ENCODE data around the gene WNT8B. TPM values are rescaled to one million over a fixed set of nuclear protein-coding genes. Genes with fewer than 3 reads are reported as not detected.

The WNT8B gene
- total and polyA plus RNA-seq, 4 donors, result not detected

DNA sequence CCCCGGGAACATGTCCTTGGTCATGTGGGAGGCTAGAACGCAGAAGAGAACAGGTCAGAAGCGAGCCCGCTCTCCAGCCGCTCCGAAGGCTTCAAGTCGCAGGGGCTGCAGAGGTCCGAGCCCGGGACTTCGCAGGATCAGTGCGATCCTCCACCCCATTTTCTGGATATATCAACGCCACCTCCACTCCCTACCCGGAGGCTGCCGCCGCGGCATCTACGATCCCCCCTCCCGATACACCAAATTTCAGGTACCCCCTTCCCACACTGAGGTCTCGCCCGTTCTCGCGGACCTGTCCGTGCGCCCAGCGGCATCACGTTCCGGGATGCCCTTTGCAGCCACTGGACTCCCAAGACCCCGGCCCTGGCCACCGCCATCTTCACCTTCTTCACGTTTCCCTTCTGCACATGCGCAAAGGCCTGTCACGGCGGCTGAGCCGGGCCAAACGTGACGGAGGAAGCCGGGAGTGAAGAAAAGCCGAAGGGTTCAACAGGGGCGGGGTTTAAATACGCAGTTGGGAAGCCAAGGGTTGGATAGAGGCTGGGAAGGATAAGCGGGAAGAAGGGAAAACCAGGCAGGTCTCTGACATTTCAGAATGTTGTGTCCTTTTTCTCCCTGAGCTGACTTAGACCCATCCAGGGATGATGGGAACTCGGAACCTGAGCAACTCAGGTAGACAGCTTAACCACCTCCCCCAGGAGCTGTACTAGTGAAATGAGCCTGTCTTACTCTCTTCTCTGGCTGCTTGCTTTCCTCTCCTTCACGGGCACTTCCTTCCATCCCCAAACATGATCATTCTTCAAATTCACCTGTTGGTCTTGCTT is 66.9 kb downstream of the WNT8B start, which contains the start of gene NDUFB8:
Gene NDUFB8 (minus strand): TSS at position 397 of the 824 bp plus-strand sequence. CDS start 20 bp downstream, at position 377.
- DNase-seq (peak; percentile 93 to 96), ATAC-seq (ENCODE audit: low FRiP score) (peak; percentile 95)
- 1% methylated on average over 43 of the region's 43 CpGs for WGBS, 2 donors
- H3K27ac ChIP-seq (ENCODE audit: low read depth in 1 of 2, low read length in 2 of 2), result peak within 1 kb of the TSS in 1 of 2 donors; percentile 71
- H3K9me3 ChIP-seq (ENCODE audit: control insufficient read depth, low read length), result no peaks in the 10 kb centered on the region
- peak within 1 kb of the TSS; percentile 35 to 74 for H3K4me3 ChIP-seq (ENCODE audit: low read length in 2 of 2)
- H3K4me1 ChIP-seq (ENCODE audit: control insufficient read depth in 1 of 2, insufficient read depth in 2 of 2, low read length in 2 of 2), result no peaks in the 10 kb centered on the region
- intact Hi-C loops (cut with DNase I), result loop anchor here (10.0 kb wide), 2 partner anchors 185 to 385 kb away; partner anchors contain the start of genes SLF2 (in 2 of the 2) and SCD (in 1 of the 2)
- H3K27me3 ChIP-seq (ENCODE audit: control insufficient read depth in 1 of 2, insufficient read depth in 2 of 2, low read length in 1 of 2), result no peaks in the 10 kb centered on the region
- H3K36me3 ChIP-seq (ENCODE audit: control insufficient read depth in 1 of 2, insufficient read depth in 2 of 2, low read length in 1 of 2), result peaks cover 0 to 4% of the 10 kb centered on the region in 2 donors

DNA sequence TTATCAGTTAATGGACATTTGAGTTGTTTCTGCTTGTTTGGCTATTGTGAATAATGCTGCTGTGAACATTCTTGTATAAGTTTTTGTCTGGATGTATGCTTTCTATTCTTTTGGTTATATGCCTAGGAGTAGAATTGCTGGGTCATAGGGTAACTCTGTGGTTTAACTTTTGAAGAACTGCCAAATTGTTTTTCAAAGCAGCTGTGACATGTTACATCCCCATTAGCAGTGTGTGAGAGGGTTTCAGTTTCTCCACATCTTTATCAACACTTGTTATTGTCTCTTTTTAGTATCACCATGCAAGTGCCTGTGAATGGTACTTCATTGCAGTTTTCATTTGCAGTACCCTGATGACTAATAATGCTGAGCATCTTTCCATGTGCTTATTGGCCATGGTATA is 69.0 kb downstream of the WNT8B start:
- no peak overlapping the region for H3K4me3 ChIP-seq (ENCODE audit: low read length in 2 of 2)
- H3K4me1 ChIP-seq (ENCODE audit: control insufficient read depth in 1 of 2, insufficient read depth in 2 of 2, low read length in 2 of 2), result peaks cover 0 to 2% of the 10 kb centered on the region in 2 donors
- DNase-seq (no peak), ATAC-seq (ENCODE audit: low FRiP score) (no peak)
- no peaks in the 10 kb centered on the region for H3K36me3 ChIP-seq (ENCODE audit: control insufficient read depth in 1 of 2, insufficient read depth in 2 of 2, low read length in 1 of 2)
- no peaks in the 10 kb centered on the region for H3K9me3 ChIP-seq (ENCODE audit: control insufficient read depth, low read length)
- no peak overlapping the region for H3K27ac ChIP-seq (ENCODE audit: low read depth in 1 of 2, low read length in 2 of 2)
- intact Hi-C loops (cut with DNase I), result loop anchor here (10.0 kb wide), 2 partner anchors 187 to 383 kb away; partner anchors contain the start of genes SLF2 (in 2 of the 2) and SCD (in 1 of the 2)
- H3K27me3 ChIP-seq (ENCODE audit: control insufficient read depth in 1 of 2, insufficient read depth in 2 of 2, low read length in 1 of 2), result no peaks in the 10 kb centered on the region

Other genes with a start within 250 kb of the WNT8B start
- 10 to 100 TPM; 17.3 to 21.6 TPM for gene CHUK, start 233.4 kb upstream of the WNT8B start, total RNA-seq
- 10 to 100 TPM in 1 of 2 donors, 1 to 10 TPM in 1; 9.0 to 17.8 TPM for gene CHUK, start 233.4 kb upstream of the WNT8B start, polyA plus RNA-seq
- gene CWF19L1, start 195.4 kb upstream of the WNT8B start, total RNA-seq, result 10 to 100 TPM; 15.1 to 21.6 TPM
- gene CWF19L1, start 195.4 kb upstream of the WNT8B start, polyA plus RNA-seq, result 10 to 100 TPM; 13.4 to 24.5 TPM
- gene BLOC1S2, start 176.3 kb upstream of the WNT8B start, total RNA-seq, result 10 to 100 TPM; 21.9 to 26.4 TPM
- 10 to 100 TPM; 30.7 to 58.4 TPM for gene BLOC1S2, start 176.3 kb upstream of the WNT8B start, polyA plus RNA-seq
- gene PKD2L1, start 132.8 kb upstream of the WNT8B start, total RNA-seq, result 1 to 10 TPM in 1 of 2 donors, under 1 TPM in 1; 0.71 to 1.1 TPM
- under 1 TPM; 0.25 to 0.87 TPM for gene PKD2L1, start 132.8 kb upstream of the WNT8B start, polyA plus RNA-seq
- gene SCD, start 115.8 kb upstream of the WNT8B start, total RNA-seq, result 10 to 100 TPM; 22.7 to 47.3 TPM
- 10 to 100 TPM in 1 of 2 donors, 1 to 10 TPM in 1; 1.6 to 12.6 TPM for gene SCD, start 115.8 kb upstream of the WNT8B start, polyA plus RNA-seq
- gene SEC31B, start 56.9 kb downstream of the WNT8B start, total RNA-seq, result 10 to 100 TPM in 1 of 2 donors, 1 to 10 TPM in 1; 8.7 to 16.9 TPM
- gene SEC31B, start 56.9 kb downstream of the WNT8B start, polyA plus RNA-seq, result 10 to 100 TPM in 1 of 2 donors, 1 to 10 TPM in 1; 4.6 to 20.0 TPM
- 100 to 1,000 TPM; 127 TPM for gene NDUFB8, start 66.9 kb downstream of the WNT8B start, total RNA-seq
- gene NDUFB8, start 66.9 kb downstream of the WNT8B start, polyA plus RNA-seq, result 100 to 1,000 TPM; 322 to 337 TPM
- 10 to 100 TPM; 35.8 to 42.7 TPM for gene HIF1AN, start 72.9 kb downstream of the WNT8B start, total RNA-seq
- 10 to 100 TPM in 1 of 2 donors, 1 to 10 TPM in 1; 6.0 to 10.8 TPM for gene HIF1AN, start 72.9 kb downstream of the WNT8B start, polyA plus RNA-seq

Measured in aorta (tissue), 5 donors.